Tibial artery (tissue), 4 donors: ENCODE data around the gene MMP26.

Experiments
- DNase-seq, 2 donors: peaks; one replicate each; pipeline ENCODE4 v3.0.0-alpha.2; 2019
- H3K27ac ChIP-seq, 2 donors: fragments of 200-600 bp; sonication (generic) in 1 of 2; 1 replicate in 1 of 2; 2 replicates in 1 of 2; pipeline ENCODE4 v1.5.1; 2018 to 2019; ENCODE audit warnings: mild to moderate bottlenecking in 1 of 2
- H3K27me3 ChIP-seq, 2 donors: fragments of 200-600 bp; sonication (generic) in 1 of 2; one replicate each; pipeline versions ENCODE4 v1.5.1 to v1.6.0; 2016 to 2019
- H3K36me3 ChIP-seq, 3 donors: fragments of 200-600 bp; sonication (generic) in 2 of 3; one replicate each; pipeline ENCODE4 v1.5.1; 2016 to 2019; ENCODE audit warnings: mild to moderate bottlenecking in 2 of 3
- H3K4me1 ChIP-seq, 4 donors: fragments of 200-600 bp; sonication (generic) in 2 of 4; 1 replicate in 3 of 4; 2 replicates in 1 of 4; pipeline ENCODE4 v1.5.1; 2016 to 2019
- H3K4me3 ChIP-seq, 2 donors: fragments of 200-600 bp; sonication (generic) in 1 of 2; 1 replicate in 1 of 2; 2 replicates in 1 of 2; pipeline ENCODE4 v1.5.1; 2018 to 2019; ENCODE audit warnings: mild to moderate bottlenecking in 2 of 2
- H3K9me3 ChIP-seq, 3 donors: fragments of 200-600 bp; sonication (generic) in 1 of 3; one replicate each; pipeline ENCODE4 v1.5.1; 2016 to 2019
- CTCF ChIP-seq, 2 experiments: fragments of 200-600 bp in 1 of 2; fragments of 450-650 bp in 1 of 2; IDR thresholded peaks; one replicate each; pipeline ENCODE4 v1.5.1; 2017 to 2019; ENCODE audit warnings: antibody characterized with exemption in 2 of 2, mild to moderate bottlenecking in 1 of 2, moderate library complexity in 1 of 2
- intact Hi-C: fragments of 100-400 bp; cut with DNase I; formaldehyde crosslinking; loops from one replicate; pipeline ENCODE4 v1.15.0; 2023; ENCODE audit warnings: low total_unique reads

MMP26 gene

GRCh38 chr11:4665424-4665823 lies 39.2 kb upstream of the MMP26 start:
- TF ChIP-seq CTCF (IDR thresholded peaks at IDR 0.05), result no peak
- H3K9me3 ChIP-seq, result no peaks in the 10 kb centered on the region
- no peak for DNase-seq
- no peaks in the 10 kb centered on the region for H3K4me1 ChIP-seq
- H3K27ac ChIP-seq, result peak overlapping the region; percentile 39 to 47
- no peak overlapping the region for H3K4me3 ChIP-seq
- no peaks in the 10 kb centered on the region for H3K36me3 ChIP-seq
- intact Hi-C loops, result no loop called here
- H3K27me3 ChIP-seq, result no peaks in the 10 kb centered on the region

DNA sequence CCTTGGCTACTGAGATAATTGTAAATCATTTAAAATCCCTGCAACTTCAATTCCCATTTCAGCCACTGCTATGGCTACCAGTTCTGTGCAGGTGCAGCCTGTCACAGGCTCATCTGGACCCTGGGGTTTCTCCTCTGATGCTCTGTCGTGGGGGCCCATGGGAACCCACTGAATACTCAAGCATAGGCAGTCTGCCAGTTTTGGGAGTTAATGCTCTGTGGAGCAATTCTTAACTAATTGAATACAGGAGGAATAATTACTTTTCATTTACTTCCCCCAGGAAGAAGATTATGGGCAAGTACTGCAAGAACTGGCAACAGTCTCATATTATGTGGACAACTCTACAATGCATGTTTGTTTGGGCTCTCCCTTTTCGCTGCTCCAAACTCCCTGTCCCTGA lies 32.8 kb upstream of the MMP26 start:
- no peaks in the 10 kb centered on the region for H3K9me3 ChIP-seq
- H3K4me3 ChIP-seq, result no peak overlapping the region
- intact Hi-C loops, result no loop called here
- H3K27me3 ChIP-seq, result no peaks in the 10 kb centered on the region
- no peak for DNase-seq
- no peak for TF ChIP-seq CTCF (IDR thresholded peaks at IDR 0.05)
- H3K4me1 ChIP-seq, result peaks cover 0 to 37% (median 2%) of the 10 kb centered on the region in 4 donors
- H3K27ac ChIP-seq, result peak overlapping the region; percentile 54 to 70
- no peaks in the 10 kb centered on the region for H3K36me3 ChIP-seq

DNA sequence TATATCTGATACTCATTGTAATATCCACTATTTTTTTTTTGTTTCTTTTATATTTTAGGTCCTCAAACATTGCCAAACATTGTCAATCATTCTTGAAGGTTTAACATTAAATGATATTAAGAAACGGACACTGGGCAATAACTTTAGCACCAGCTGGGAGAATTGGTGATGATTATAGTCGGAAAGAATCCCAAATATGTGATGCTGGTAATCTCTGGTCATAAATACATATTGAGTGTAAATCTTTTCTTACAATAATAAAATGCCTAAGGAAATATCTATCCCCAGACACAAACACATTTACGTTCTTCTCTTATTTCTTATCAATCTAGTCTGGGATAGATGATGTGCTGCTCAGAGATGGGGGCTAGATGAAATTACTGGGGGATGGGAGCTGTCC lies 32.1 kb upstream of the MMP26 start:
- Histone ChIP-seq H3K36me3 (no peaks in the 10 kb centered on the region), H3K27me3 (no peaks in the 10 kb centered on the region), H3K4me1 (peaks cover 0 to 37% (median 2%) of the 10 kb centered on the region in 4 donors), H3K27ac (peak overlapping the region; percentile 54 to 70), H3K9me3 (no peaks in the 10 kb centered on the region), H3K4me3 (no peak overlapping the region)
- no peak for DNase-seq
- intact Hi-C loops, result no loop called here
- TF ChIP-seq CTCF (IDR thresholded peaks at IDR 0.05), result no peak

DNA sequence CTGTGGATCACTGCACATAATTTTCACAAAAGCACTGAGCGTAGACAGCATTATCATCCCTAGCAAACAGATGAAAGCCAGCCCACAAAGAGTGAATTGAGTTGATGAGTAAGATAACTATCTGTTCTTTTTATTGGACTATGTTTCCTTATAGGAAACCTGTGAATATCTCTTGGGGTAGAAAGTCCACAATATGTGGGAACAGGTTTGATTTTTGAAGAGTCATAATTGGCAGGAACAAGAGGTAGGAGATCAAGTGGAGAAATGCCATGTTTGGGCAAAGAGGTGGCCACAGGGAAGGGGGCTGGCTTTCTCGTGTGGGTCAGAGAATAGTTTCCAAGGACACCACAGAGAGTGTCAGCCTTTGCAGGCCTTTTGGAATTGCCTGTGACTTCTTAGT lies 30.8 kb upstream of the MMP26 start:
- Histone ChIP-seq H3K27ac (peak overlapping the region; percentile 54 to 70), H3K4me3 (no peak overlapping the region), H3K4me1 (peaks cover 0 to 37% (median 2%) of the 10 kb centered on the region in 4 donors), H3K9me3 (no peaks in the 10 kb centered on the region), H3K36me3 (no peaks in the 10 kb centered on the region), H3K27me3 (no peaks in the 10 kb centered on the region)
- TF ChIP-seq CTCF (IDR thresholded peaks at IDR 0.05), result no peak
- intact Hi-C loops, result no loop called here
- DNase-seq, result no peak

GRCh38 chr11:4677948-4678347 lies 26.6 kb upstream of the MMP26 start:
- intact Hi-C loops, result no loop called here
- Histone ChIP-seq H3K4me3 (no peak overlapping the region), H3K9me3 (no peaks in the 10 kb centered on the region), H3K27me3 (no peaks in the 10 kb centered on the region), H3K36me3 (no peaks in the 10 kb centered on the region), H3K4me1 (peaks cover 0 to 23% (median 2%) of the 10 kb centered on the region in 4 donors), H3K27ac (no peak overlapping the region)
- no peak for TF ChIP-seq CTCF (IDR thresholded peaks at IDR 0.05)
- no peak for DNase-seq

GRCh38 chr11:4680341-4680740 lies 24.2 kb upstream of the MMP26 start:
- no peak overlapping the region for H3K4me3 ChIP-seq

More at GRCh38 chr11:4680341-4680740, 24.2 kb upstream of the MMP26 start:
- H3K36me3 ChIP-seq, result no peaks in the 10 kb centered on the region
- no peak for DNase-seq
- no peaks in the 10 kb centered on the region for H3K27me3 ChIP-seq
- no peak for TF ChIP-seq CTCF (IDR thresholded peaks at IDR 0.05)
- no peak overlapping the region for H3K27ac ChIP-seq
- H3K4me1 ChIP-seq, result peaks cover 0 to 22% (median 0%) of the 10 kb centered on the region in 4 donors
- intact Hi-C loops, result no loop called here
- no peaks in the 10 kb centered on the region for H3K9me3 ChIP-seq
